ENCODE results near the gene DMD. TPM values are rescaled to one million over a fixed set of nuclear protein-coding genes. Genes with fewer than 3 reads are reported as not detected.

The DMD gene
- total RNA-seq, 3 donors from 2014 or later (not counting 1 experiment from before 2014, with no cell fraction given): not detected

DNA sequence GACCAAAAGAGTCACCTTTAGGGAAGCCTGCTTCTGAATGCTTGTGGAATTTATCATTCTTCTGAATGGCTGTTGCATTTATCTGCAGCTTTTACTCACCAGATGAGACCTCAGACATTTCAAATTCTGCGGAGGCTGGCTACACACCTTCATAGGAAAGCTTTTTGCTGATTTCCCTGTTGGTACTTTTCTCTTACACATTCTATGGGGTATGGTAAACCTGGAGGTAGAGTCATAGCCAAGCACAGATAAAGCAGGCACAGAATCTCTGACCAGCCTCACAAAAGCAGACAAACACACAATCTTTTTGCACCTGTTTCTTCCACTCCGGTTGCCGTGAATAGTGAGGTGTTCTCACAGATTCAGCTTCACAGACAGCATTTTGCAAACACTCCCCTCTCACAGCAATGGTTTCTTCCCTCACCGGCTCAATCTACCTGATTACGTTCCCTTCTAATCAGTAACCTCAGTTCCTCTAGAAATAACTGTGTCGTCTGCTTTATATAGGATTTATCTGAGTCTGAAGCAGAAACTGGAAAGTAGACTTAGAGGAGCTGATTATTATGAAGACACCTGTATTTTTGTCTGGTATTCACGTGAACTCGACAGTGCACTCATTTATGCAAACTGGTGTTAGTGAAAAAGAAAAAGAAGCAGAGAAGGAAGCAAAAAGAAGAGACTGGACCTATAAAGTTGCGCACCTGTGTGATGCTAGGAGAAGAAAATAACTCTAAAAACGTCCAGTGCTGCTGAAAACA is 83.1 kb downstream of the DMD start:
- no peaks in the 10 kb centered on the region for H3K4me1 ChIP-seq (ENCODE audit: control insufficient read depth, insufficient read depth, low read length)
- H3K36me3 ChIP-seq (ENCODE audit: control insufficient read depth, insufficient read depth, low read length): no peaks in the 10 kb centered on the region
- H3K36me3 Mint-ChIP-seq: no peaks in the 10 kb centered on the region
- ATAC-seq: no peak
- TF ChIP-seq, protein P1, sequence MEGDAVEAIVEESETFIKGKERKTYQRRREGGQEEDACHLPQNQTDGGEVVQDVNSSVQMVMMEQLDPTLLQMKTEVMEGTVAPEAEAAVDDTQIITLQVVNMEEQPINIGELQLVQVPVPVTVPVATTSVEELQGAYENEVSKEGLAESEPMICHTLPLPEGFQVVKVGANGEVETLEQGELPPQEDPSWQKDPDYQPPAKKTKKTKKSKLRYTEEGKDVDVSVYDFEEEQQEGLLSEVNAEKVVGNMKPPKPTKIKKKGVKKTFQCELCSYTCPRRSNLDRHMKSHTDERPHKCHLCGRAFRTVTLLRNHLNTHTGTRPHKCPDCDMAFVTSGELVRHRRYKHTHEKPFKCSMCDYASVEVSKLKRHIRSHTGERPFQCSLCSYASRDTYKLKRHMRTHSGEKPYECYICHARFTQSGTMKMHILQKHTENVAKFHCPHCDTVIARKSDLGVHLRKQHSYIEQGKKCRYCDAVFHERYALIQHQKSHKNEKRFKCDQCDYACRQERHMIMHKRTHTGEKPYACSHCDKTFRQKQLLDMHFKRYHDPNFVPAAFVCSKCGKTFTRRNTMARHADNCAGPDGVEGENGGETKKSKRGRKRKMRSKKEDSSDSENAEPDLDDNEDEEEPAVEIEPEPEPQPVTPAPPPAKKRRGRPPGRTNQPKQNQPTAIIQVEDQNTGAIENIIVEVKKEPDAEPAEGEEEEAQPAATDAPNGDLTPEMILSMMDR (IDR thresholded peaks at IDR 0.05): no peak
- no peaks in the 10 kb centered on the region for H3K27me3 ChIP-seq (ENCODE audit: control insufficient read depth, insufficient read depth, low read length)
- WGBS (ENCODE audit: insufficient coverage): 58% methylated on average over 5 of the region's 10 CpGs
- H3K27me3 Mint-ChIP-seq (ENCODE audit: low read depth in 2 of 2): no peaks in the 10 kb centered on the region
- H3K9me3 ChIP-seq (ENCODE audit: control insufficient read depth, insufficient read depth, low read length): no peaks in the 10 kb centered on the region
- peaks cover 0 to 3% of the 10 kb centered on the region in 2 donors for H3K9me3 Mint-ChIP-seq
- no peak overlapping the region for H3K4me3 ChIP-seq (ENCODE audit: low read length)
- H3K4me3 Mint-ChIP-seq: no peak overlapping the region
- intact Hi-C loops (cut with micrococcal nuclease): no loop called here
- no peak for DNase-seq
- H3K27ac ChIP-seq (ENCODE audit: low read length): no peak overlapping the region
- no peak overlapping the region for H3K27ac Mint-ChIP-seq
- H3K4me1 Mint-ChIP-seq: no peaks in the 10 kb centered on the region

DNA sequence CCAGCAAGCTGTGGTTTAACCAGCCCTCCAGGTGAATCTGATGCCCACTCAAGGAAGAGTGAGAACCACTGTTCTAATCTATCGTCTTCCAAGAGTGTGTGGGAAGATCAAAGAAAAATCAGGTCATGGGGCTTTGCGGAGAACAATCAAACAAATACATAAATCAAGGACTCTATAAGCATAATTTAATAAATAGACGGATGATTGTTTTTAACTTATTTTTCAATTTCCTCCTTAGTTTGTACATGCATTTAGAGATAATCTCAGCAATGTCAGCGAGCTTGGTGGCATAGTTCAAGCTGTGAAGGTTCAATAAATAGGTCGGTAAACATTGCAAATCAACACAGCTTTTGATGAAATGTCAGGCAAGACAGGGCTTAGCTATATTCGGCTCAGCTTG is 84.9 kb downstream of the DMD start:
- H3K4me3 Mint-ChIP-seq: no peak overlapping the region
- no peak overlapping the region for H3K4me3 ChIP-seq (ENCODE audit: low read length)
- TF ChIP-seq, protein P1 (IDR thresholded peaks at IDR 0.05): no peak
- intact Hi-C loops (cut with micrococcal nuclease): no loop called here
- peaks cover 0 to 3% of the 10 kb centered on the region in 2 donors for H3K9me3 Mint-ChIP-seq
- no peaks in the 10 kb centered on the region for H3K36me3 ChIP-seq (ENCODE audit: control insufficient read depth, insufficient read depth, low read length)
- no peaks in the 10 kb centered on the region for H3K9me3 ChIP-seq (ENCODE audit: control insufficient read depth, insufficient read depth, low read length)
- no peak for DNase-seq
- H3K4me1 ChIP-seq (ENCODE audit: control insufficient read depth, insufficient read depth, low read length): no peaks in the 10 kb centered on the region
- H3K27ac ChIP-seq (ENCODE audit: low read length): no peak overlapping the region
- 39% methylated on average over 2 of the region's 6 CpGs for WGBS (ENCODE audit: insufficient coverage)
- H3K4me1 Mint-ChIP-seq: no peaks in the 10 kb centered on the region
- H3K36me3 Mint-ChIP-seq: no peaks in the 10 kb centered on the region
- no peak for ATAC-seq
- no peaks in the 10 kb centered on the region for H3K27me3 ChIP-seq (ENCODE audit: control insufficient read depth, insufficient read depth, low read length)
- H3K27ac Mint-ChIP-seq: no peak overlapping the region
- no peaks in the 10 kb centered on the region for H3K27me3 Mint-ChIP-seq (ENCODE audit: low read depth in 2 of 2)

DNA sequence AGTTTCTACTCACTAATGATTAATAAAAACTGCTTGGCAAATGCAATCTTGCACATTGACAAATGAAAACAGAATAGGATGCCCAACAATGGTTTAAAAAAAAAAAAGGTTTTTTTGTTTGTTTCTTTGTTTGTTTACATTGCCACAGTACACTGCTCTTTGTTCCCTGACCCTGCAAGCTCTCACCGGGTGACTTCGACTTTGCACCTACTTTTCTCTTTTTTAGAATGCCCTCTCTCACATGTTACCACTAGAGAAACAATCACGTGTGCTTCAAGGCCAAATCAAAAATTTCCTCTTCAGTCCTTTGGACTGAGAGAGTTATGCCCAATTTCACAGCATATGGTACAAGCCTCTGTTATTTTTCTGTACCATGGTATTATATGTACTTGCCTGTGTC is 101.5 kb downstream of the DMD start:
- ATAC-seq: no peak
- Mint-ChIP-seq H3K9me3 (no peaks in the 10 kb centered on the region), H3K27ac (no peak overlapping the region)

More for the DNA sequence above, 101.5 kb downstream of the DMD start:
- no peak for DNase-seq
- Mint-ChIP-seq H3K27me3 (ENCODE audit: low read depth in 2 of 2) (no peaks in the 10 kb centered on the region), H3K4me3 (no peak overlapping the region), H3K36me3 (no peaks in the 10 kb centered on the region), H3K4me1 (no peaks in the 10 kb centered on the region)
- Histone ChIP-seq H3K27me3 (ENCODE audit: control insufficient read depth, insufficient read depth, low read length) (no peaks in the 10 kb centered on the region), H3K36me3 (ENCODE audit: control insufficient read depth, insufficient read depth, low read length) (no peaks in the 10 kb centered on the region), H3K4me3 (ENCODE audit: low read length) (no peak overlapping the region), H3K4me1 (ENCODE audit: control insufficient read depth, insufficient read depth, low read length) (no peaks in the 10 kb centered on the region), H3K27ac (ENCODE audit: low read length) (no peak overlapping the region), H3K9me3 (ENCODE audit: control insufficient read depth, insufficient read depth, low read length) (no peaks in the 10 kb centered on the region)
- intact Hi-C loops (cut with micrococcal nuclease): no loop called here
- 39% methylated on average over 3 of the region's 3 CpGs for WGBS (ENCODE audit: insufficient coverage)
- TF ChIP-seq, protein P1 (IDR thresholded peaks at IDR 0.05): no peak

Measured in natural killer cell (primary cell).